SK-MEL-5 (cell line): ENCODE data around the gene PCDHA2. TPM values are rescaled to one million over a fixed set of nuclear protein-coding genes. Genes with fewer than 3 reads are reported as not detected.
A peak's percentile ranks its signal among the peaks of the same experiment; 100 is the strongest.
"Not testable (repeated sequence)": the region's sequence is repeated elsewhere in the genome, so short reads cannot be mapped to it uniquely, and the experiment has no call there.

ENCODE experiments used
- DNase-seq: peaks from one replicate; pipeline ENCODE4 v3.0.0-alpha.2; 2016; ENCODE audit warnings: low read depth, low spot score
- in situ Hi-C: cut with HindIII; loops from 2 replicates; pipeline ENCODE4 v1.10.0; 2016; ENCODE audit warnings: low sequenced_read_pairs, high pct_unique_total_duplicates, low pct_unique_long_range_greater_than_20kb
- polyA plus RNA-seq, 2 experiments: library from polyadenylated mRNA; depleted of rRNA; stranded (reverse); fragments of >200 nt; gene quantifications; 2 replicates each; pipeline ENCODE4 v1.2.3, GENCODE V29; 2015
- total RNA-seq: library from RNA; depleted of rRNA; stranded (reverse); fragments of >200 nt; shearing (Covaris generic); gene quantifications from 2 replicates; pipeline ENCODE4 v1.2.3, GENCODE V29; 2014; rRNA removed

PCDHA2 gene
- total RNA-seq: 0.08 and 0.13 TPM in 2 replicates
- 0.20 and 0.25 TPM in 2 replicates for polyA plus RNA-seq (2015; cell fraction: cytosol; rRNA removed)
- polyA plus RNA-seq (2015; cell fraction: nucleus; rRNA removed): 0.09 and 0.23 TPM in 2 replicates

DNA sequence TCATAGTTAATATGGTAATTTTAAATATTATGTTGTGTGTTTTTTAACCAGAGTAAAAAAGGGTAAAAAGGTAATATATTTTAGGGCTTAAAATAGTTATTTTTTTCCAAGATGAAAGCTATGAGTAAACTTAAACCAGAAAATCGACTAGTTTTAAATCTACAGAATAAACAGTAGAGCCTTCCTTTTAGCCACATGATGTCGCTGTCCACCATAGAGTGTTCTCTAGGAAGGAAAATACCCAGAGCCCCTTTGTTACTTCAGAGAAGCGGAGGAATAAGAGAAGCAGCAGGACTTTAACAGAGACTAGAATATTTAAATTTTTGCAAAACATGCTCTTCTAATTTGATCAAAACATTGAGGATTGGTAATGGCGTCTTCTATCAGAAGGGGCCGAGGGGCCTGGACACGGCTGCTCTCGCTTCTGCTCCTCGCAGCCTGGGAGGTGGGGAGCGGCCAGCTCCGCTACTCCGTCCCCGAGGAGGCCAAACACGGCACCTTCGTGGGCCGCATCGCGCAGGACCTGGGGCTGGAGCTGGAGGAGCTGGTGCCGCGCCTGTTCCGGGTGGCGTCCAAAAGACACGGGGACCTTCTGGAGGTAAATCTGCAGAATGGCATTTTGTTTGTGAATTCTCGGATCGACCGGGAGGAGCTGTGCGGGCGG lies at the start of gene PCDHA2:
TSS of gene PCDHA2 (plus strand) at position 258 of the 664 bp plus-strand sequence.
- peak; percentile 53 for DNase-seq
- in situ Hi-C loops: no loop called here

DNA sequence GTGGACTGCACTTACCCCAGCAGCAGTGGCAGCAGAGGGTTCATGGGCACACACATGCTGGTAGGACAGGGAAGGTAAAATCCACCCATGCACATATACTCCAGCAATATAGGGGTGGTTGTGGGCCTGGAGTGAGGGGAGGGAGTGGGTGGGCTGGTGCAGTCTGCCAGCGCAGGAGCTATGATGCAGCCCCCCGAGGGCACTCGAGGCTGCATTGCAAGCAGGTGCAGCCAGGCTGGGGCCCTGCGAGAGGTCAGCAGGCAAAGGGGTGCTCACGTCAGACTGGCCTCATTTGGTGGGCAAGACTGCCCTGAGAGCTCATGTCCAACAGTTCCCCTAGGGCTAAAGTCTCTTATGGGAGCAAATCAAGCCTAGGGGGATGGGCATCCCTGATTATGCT lies 41.1 kb upstream of the PCDHA2 start:
- in situ Hi-C loops: no loop called here
- DNase-seq: no peak

DNA sequence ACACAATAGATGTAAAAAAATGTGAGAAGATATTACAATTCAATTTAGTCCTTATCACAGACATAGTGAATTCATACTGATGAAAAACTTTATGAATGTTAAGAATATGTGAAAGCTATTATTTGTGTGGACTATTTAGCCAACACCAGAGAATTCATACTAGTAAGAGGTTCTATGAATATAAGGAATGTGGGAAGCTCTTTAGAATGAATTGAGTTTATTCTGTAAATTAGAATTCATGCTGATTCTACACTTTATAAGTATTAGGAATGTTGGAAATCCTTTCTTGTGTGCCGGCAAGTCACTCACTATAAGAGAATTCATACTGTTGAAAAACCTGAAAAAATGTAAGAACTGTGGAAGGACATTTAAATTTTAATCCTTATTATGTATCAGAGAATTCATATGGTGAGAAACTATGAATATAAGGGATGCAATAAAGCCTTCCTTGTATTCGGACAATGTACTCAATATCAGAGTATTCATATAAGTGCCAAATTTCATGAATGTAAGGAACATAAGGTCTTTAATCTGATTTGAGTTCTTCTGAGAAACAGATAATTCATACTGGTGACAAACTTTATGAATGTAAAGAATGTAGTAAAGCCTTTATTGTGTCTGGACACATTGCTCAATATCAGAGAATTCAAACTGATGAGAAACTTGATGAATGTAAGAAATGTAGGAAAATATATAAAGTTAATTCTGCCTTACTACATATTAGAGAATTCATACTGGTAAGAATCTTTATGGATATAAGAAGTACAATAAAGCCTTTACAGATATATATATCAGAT lies 30.3 kb upstream of the PCDHA2 start:
- peak; percentile 6 for DNase-seq
- in situ Hi-C loops: no loop called here

DNA sequence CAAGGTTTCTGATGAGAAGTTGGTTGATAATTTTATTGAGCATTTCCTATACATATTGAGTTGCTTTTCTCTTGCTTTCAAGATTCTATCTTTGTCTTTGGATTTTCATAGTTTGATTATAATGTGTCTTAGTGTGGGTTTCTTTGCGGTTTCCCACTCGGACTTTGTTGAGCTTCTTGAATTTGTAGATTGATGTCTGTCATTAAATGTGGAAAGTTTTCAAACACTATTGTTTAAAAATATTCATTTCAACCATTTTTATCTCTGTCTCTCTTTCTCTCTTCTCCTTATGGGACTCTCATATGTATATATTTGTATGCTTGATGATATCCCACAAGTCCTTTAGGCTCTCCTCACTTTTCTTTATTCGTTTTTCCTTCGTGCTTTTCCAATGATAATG lies 27.2 kb upstream of the PCDHA2 start:
- in situ Hi-C loops: no loop called here
- DNase-seq: no peak

DNA sequence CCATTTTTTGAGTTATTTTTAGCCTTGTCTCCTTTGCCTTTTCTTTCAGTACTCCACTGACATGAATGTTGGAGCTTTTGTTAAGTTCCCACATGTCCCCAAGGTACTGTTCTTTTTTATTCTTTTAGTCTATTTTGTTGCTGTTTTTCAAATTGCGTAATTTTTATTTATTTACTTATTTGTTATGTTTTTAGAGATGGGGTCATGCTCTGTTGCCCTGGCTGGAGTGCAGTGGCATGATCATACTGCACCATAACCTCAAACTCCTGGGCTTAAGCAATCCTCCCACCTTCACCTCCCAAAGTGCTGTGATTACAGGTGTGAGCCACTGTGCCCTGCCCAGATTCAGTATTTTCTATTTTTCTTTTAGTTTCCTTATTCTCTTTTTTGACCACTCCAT lies 14.1 kb upstream of the PCDHA2 start:
- DNase-seq: no peak
- in situ Hi-C loops: no loop called here

DNA sequence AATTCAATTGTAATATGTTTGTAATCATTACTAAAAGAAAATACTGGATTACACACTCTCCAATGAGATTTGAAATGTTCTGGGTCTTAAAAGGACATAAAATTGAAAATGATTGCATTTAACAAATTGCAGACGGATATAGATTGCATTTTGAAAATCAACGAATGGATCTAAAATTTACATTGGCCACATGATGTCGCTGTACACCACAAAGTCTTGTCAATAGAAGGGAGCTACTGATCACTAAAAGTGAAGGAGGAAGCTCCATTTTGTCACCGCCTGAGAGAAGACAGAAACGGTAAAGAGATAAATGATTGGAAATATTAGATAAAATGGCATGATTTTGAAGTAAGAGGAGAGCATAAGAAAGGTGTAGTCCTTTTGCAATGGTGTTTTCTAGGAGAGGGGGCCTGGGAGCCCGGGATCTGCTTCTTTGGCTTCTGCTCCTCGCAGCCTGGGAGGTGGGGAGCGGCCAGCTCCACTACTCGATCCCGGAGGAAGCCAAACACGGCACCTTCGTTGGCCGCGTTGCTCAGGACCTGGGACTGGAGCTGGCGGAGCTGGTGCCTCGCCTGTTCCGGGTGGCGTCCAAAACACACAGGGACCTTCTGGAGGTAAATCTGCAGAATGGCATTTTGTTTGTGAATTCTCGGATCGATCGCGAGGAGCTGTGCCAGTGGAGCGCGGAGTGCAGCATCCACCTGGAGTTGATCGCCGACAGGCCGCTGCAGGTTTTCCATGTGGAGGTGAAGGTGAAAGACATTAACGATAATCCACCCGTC lies 8.6 kb upstream of the PCDHA2 start, which contains the start of gene PCDHA1:
TSS of gene PCDHA1 (plus strand) at position 236 of the 782 bp plus-strand sequence.
- DNase-seq: peak; percentile 56
- in situ Hi-C loops: no loop called here

DNA sequence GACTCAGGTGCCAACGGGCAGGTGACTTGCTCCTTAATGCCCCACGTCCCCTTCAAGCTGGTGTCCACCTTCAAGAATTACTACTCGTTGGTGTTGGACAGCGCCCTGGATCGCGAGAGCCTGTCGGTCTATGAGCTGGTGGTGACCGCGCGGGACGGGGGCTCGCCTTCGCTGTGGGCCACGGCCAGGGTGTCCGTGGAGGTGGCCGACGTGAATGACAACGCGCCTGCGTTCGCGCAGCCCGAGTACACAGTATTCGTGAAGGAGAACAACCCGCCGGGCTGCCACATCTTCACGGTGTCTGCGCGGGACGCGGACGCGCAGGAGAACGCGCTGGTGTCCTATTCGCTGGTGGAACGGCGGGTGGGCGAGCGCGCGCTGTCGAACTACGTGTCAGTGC lies 7.2 kb upstream of the PCDHA2 start:
- in situ Hi-C loops, DNase-seq: not testable (repeated sequence)

DNA sequence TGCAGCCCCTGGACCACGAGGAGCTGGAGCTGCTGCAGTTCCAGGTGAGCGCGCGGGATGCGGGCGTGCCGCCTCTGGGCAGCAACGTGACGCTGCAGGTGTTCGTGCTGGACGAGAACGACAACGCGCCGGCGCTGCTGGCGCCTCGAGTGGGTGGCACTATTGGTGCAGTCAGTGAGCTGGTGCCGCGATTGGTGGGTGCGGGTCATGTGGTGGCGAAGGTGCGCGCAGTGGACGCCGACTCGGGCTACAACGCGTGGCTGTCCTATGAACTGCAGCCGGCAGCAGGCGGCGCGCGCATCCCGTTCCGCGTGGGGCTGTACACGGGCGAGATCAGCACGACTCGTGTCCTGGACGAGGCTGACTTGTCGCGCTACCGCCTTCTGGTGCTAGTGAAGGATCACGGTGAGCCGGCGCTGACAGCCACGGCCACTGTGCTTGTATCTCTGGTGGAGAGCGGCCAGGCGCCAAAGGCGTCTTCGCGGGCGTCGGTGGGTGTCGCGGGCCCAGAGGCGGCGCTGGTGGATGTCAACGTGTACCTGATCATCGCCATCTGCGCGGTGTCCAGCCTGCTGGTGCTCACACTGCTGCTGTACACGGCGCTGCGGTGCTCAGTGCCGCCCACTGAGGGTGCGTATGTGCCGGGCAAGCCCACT lies 6.7 kb upstream of the PCDHA2 start:
- in situ Hi-C loops, DNase-seq: not testable (repeated sequence)

DNA sequence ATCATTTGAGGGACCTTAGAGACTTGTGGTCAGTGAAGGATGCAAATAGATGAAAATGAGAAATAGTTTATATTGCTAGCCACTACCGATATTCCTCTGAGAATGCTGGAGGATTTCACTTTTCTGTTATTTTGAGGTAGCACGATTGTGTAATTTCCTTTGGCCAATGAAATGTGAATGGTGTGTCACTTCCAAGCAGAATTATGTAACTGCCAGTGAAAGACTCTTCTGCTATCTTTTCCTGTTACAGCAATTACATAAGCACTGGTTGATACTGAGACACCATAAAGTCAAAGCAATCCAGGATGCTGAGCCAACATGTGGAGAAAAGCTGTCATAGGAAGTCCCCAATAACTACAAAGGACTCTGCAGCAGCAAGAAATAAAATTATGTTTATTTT lies 3.6 kb upstream of the PCDHA2 start:
- in situ Hi-C loops: no loop called here
- no peak for DNase-seq

DNA sequence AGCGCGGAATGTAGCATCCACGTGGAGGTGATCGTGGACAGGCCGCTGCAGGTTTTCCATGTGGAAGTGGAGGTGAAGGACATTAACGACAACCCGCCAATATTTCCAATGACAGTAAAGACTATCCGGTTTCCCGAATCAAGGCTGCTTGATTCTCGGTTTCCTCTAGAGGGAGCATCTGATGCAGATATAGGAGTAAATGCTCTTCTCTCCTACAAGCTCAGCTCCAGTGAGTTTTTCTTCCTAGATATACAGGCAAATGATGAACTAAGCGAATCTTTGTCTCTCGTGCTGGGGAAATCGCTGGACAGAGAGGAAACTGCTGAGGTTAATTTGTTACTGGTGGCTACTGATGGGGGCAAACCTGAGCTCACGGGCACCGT lies 598 bp downstream of the PCDHA2 start:
- in situ Hi-C loops: no loop called here

DNA sequence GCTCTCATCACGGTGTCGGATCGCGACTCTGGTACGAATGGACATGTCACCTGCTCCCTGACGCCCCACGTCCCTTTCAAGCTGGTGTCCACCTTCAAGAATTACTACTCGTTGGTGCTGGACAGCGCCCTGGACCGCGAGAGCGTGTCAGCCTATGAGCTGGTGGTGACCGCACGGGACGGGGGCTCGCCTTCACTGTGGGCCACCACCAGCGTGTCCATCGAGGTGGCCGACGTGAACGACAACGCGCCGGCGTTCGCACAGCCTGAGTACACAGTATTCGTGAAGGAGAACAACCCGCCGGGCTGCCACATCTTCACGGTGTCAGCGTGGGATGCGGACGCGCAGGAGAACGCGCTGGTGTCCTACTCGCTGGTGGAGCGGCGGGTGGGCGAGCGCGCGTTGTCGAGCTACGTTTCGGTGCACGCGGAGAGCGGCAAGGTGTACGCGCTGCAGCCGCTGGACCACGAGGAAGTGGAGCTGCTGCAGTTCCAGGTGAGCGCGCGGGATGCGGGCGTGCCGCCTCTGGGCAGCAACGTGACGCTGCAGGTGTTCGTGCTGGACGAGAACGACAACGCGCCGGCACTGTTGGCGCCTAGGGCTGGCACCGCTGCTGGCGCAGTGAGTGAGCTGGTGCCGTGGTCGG lies 1.5 kb downstream of the PCDHA2 start:
- DNase-seq, in situ Hi-C loops: not testable (repeated sequence)

More for the DNA sequence above, 598 bp downstream of the PCDHA2 start:
- DNase-seq: peak; percentile 73

DNA sequence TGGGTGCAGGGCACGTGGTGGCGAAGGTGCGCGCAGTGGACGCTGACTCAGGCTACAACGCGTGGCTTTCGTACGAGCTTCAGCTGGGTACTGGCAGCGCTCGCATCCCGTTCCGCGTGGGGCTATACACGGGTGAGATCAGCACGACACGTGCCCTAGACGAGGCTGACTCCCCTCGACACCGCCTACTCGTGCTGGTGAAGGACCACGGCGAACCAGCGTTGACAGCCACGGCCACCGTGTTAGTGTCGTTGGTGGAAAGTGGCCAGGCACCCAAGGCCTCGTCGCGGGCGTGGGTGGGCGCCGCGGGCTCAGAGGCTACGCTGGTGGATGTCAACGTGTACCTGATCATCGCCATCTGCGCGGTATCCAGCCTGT lies 2.1 kb downstream of the PCDHA2 start:
- DNase-seq: no peak
- in situ Hi-C loops: no loop called here

DNA sequence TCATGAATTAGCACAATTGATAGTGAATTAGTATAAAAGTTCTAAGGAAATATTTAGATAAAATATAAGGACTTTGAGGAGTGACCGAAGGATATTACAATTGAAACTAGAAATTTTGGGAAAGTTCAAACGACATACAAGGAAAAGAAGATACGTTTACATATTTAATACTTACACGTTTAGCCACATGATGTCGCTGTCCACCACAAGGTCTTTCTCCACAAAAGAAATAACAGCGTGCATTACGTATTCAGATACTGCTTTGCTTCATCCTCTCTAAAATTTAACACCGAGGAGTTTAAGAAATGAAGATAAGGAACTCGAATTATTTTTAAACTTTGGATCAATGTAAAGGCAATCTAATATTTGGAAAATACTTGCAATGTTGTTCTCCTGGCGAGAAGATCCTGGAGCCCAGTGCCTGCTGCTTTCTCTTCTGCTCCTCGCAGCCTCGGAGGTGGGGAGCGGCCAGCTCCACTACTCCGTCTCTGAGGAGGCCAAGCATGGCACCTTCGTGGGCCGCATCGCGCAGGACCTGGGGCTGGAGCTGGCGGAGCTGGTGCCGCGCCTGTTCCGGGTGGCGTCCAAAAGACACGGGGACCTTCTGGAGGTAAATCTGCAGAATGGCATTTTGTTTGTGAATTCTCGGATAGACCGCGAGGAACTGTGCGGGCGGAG lies 6.3 kb downstream of the PCDHA2 start, which contains the start of gene PCDHA3:
TSS of gene PCDHA3 (plus strand) at position 242 of the 678 bp plus-strand sequence.
- in situ Hi-C loops: no loop called here
- DNase-seq: peak; percentile 61

DNA sequence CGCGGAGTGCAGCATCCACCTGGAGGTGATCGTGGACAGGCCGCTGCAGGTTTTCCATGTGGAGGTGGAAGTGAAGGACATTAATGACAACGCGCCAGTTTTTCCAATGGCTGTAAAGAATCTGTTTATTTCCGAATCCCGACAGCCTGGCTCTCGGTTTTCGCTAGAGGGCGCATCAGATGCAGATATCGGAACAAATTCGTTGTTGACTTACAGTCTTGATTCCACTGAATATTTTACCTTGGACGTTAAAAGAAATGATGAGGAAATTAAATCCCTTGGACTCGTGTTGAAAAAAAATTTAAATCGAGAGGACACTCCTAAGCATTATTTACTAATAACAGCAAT lies 6.8 kb downstream of the PCDHA2 start:
- peak; percentile 54 for DNase-seq
- in situ Hi-C loops: no loop called here

DNA sequence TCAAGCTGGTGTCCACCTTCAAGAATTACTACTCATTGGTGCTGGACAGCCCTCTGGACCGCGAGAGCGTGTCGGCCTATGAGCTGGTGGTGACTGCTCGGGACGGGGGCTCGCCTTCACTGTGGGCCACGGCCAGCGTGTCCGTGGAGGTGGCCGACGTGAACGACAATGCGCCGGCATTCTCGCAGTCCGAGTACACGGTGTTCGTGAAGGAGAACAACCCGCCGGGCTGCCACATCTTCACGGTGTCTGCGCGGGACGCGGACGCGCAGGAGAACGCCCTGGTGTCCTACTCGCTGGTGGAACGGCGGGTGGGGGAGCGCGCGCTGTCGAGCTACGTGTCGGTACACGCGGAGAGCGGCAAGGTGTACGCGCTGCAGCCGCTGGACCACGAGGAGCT lies 7.7 kb downstream of the PCDHA2 start:
- DNase-seq, in situ Hi-C loops: not testable (repeated sequence)

DNA sequence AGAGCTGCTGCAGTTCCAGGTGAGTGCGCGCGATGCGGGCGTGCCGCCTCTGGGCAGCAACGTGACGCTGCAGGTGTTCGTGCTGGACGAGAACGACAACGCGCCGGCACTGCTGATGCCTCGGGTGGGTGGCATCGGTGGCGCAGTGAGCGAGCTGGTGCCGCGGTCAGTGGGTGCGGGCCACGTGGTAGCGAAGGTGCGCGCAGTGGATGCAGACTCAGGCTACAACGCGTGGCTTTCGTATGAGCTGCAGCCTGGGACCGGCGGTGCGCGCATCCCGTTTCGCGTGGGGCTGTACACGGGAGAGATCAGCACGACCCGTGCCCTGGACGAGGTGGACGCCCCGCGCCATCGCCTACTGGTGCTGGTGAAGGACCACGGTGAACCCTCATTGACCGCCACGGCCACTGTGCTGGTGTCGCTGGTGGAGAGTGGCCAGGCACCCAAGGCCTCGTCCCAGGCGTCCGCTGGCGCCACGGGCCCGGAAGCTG lies 8.2 kb downstream of the PCDHA2 start:
- no peak for DNase-seq
- in situ Hi-C loops: no loop called here
